Measurements from ENCODE around the gene EFNB1. TPM values are rescaled to one million over a fixed set of nuclear protein-coding genes. Genes with fewer than 3 reads are reported as not detected.

EFNB1 gene
- total RNA-seq, 2 experiments from 2014 or later = 2.9 to 3.1 TPM

- intact Hi-C loops (cut with DNase I, micrococcal nuclease) = no loop called here
- H3K27me3 Mint-ChIP-seq = no peaks in the 10 kb centered on the region
- peaks cover 5% of the 10 kb centered on the region for H3K36me3 Mint-ChIP-seq (ENCODE audit: low read depth)
Observed at GRCh38 chrX:68842781-68843581, 14.2 kb downstream of the EFNB1 start.

GRCh38 chrX:68843992-68844391, 15.2 kb downstream of the EFNB1 start:
- Histone ChIP-seq H3K4me3 (ENCODE audit: low read length) (no peak overlapping the region), H3K36me3 (ENCODE audit: insufficient read depth, low read length) (peaks cover 5% of the 10 kb centered on the region), H3K27me3 (ENCODE audit: control insufficient read depth in 1 of 2, insufficient read depth in 2 of 2, low read length in 2 of 2) (no peaks in the 10 kb centered on the region), H3K9me3 (ENCODE audit: control insufficient read depth in 1 of 2, insufficient read depth in 1 of 2, low read length in 2 of 2) (no peaks in the 10 kb centered on the region), H3K27ac (ENCODE audit: low read depth in 1 of 2, low read length in 2 of 2) (no peak overlapping the region), H3K4me1 (ENCODE audit: insufficient read depth, low read length) (no peaks in the 10 kb centered on the region)
- H3K9me3 Mint-ChIP-seq = no peaks in the 10 kb centered on the region
- CTCF ChIA-PET = no interaction called here
- H3K36me3 Mint-ChIP-seq (ENCODE audit: low read depth) = peaks cover 5% of the 10 kb centered on the region
- H3K27me3 Mint-ChIP-seq = no peaks in the 10 kb centered on the region
- DNase-seq = no peak
- intact Hi-C loops (cut with DNase I, micrococcal nuclease) = no loop called here
- no peak overlapping the region for H3K4me3 Mint-ChIP-seq
- H3K4me1 Mint-ChIP-seq (ENCODE audit: low read depth) = no peaks in the 10 kb centered on the region
- no peak for TF ChIP-seq CTCF (IDR thresholded peaks at IDR 0.05)
- ATAC-seq (ENCODE audit: poor library complexity) = no peak
- H3K27ac Mint-ChIP-seq = no peak overlapping the region
- POLR2A ChIA-PET = no interaction called here

More at GRCh38 chrX:68842781-68843581, 14.2 kb downstream of the EFNB1 start:
- Histone ChIP-seq H3K4me3 (ENCODE audit: low read length) (no peak overlapping the region), H3K27ac (ENCODE audit: low read depth in 1 of 2, low read length in 2 of 2) (no peak overlapping the region), H3K27me3 (ENCODE audit: control insufficient read depth in 1 of 2, insufficient read depth in 2 of 2, low read length in 2 of 2) (no peaks in the 10 kb centered on the region), H3K9me3 (ENCODE audit: control insufficient read depth in 1 of 2, insufficient read depth in 1 of 2, low read length in 2 of 2) (no peaks in the 10 kb centered on the region), H3K4me1 (ENCODE audit: insufficient read depth, low read length) (no peaks in the 10 kb centered on the region), H3K36me3 (ENCODE audit: insufficient read depth, low read length) (peaks cover 5% of the 10 kb centered on the region)
- H3K4me3 Mint-ChIP-seq = no peak overlapping the region
- H3K4me1 Mint-ChIP-seq (ENCODE audit: low read depth) = no peaks in the 10 kb centered on the region
- ATAC-seq (ENCODE audit: poor library complexity) = no peak
- no peaks in the 10 kb centered on the region for H3K9me3 Mint-ChIP-seq
- no peak for TF ChIP-seq CTCF (IDR thresholded peaks at IDR 0.05)
- peak in 1 of 14 experiments; percentile 3 for DNase-seq
- ChIA-PET POLR2A (no interaction called here), CTCF (no interaction called here)
- no peak overlapping the region for H3K27ac Mint-ChIP-seq

- Histone ChIP-seq H3K27me3 (ENCODE audit: control insufficient read depth in 1 of 2, insufficient read depth in 2 of 2, low read length in 2 of 2) (no peaks in the 10 kb centered on the region), H3K9me3 (ENCODE audit: control insufficient read depth in 1 of 2, insufficient read depth in 1 of 2, low read length in 2 of 2) (no peaks in the 10 kb centered on the region), H3K4me1 (ENCODE audit: insufficient read depth, low read length) (no peaks in the 10 kb centered on the region), H3K4me3 (ENCODE audit: low read length) (no peak overlapping the region), H3K36me3 (ENCODE audit: insufficient read depth, low read length) (peaks cover 5% of the 10 kb centered on the region), H3K27ac (ENCODE audit: low read depth in 1 of 2, low read length in 2 of 2) (no peak overlapping the region)
- Mint-ChIP-seq H3K27ac (no peak overlapping the region), H3K27me3 (no peaks in the 10 kb centered on the region), H3K36me3 (ENCODE audit: low read depth) (peaks cover 5% of the 10 kb centered on the region), H3K9me3 (no peaks in the 10 kb centered on the region), H3K4me1 (ENCODE audit: low read depth) (no peaks in the 10 kb centered on the region), H3K4me3 (no peak overlapping the region)
- TF ChIP-seq CTCF (IDR thresholded peaks at IDR 0.05) = no peak
- intact Hi-C loops (cut with DNase I, micrococcal nuclease) = no loop called here
- CTCF ChIA-PET = no interaction called here
- no peak for ATAC-seq (ENCODE audit: poor library complexity)
- POLR2A ChIA-PET = no interaction called here
- DNase-seq = no peak
Observed at GRCh38 chrX:68844581-68844980, 15.8 kb downstream of the EFNB1 start.

Measured in CD4-positive, alpha-beta T cell (primary cell).